NCI-H2196 (cell line): ENCODE data around the gene LSM6.

ENCODE experiments used
- DNase-seq: peaks from one replicate; lab custom pipeline; 2025; ENCODE audit not compliant: unreplicated experiment; lab: John Stamatoyannopoulos, UW

LSM6 gene

GRCh38 chr4:146186041-146186440 lies 10.5 kb downstream of the LSM6 start:
- DNase-seq, result no peak

DNA sequence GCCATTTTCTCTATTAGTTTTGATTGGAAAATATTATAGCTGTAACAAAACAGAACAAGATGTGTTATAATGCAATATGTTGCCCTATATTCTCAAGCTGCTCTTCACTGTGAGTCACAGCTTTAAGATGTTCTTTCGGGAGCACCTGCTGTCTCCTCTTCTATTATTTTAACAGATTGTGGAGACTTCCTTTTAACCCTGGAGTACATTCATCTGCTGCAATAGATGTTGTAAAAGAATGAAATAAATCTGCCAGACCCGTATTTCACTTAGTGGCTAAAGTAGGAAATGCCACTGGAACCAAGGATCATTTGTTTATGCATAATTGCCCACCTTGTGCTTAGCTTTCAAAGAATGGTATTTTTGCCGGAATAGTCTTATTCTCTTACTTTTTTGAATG lies 11.1 kb downstream of the LSM6 start:
- DNase-seq, result no peak

DNA sequence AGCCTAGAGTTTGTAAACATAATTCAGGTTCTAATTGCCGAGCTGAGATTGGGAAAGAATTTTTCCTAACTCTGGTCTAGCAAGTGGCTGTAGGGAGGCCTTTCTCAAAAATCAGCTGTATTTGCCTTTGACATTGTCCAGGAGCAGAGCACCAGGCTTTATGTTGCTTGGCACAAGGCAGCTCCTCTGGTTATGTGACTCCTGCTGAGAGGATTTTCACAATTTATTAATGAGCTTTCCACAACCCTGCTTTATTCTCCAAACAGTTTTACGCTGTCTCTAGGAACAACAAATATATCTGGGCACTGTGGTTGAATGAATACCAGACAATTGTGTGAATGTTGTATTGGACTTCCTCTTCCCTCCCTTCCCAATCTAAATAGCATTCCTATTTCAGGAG lies 14.9 kb downstream of the LSM6 start:
- no peak for DNase-seq

DNA sequence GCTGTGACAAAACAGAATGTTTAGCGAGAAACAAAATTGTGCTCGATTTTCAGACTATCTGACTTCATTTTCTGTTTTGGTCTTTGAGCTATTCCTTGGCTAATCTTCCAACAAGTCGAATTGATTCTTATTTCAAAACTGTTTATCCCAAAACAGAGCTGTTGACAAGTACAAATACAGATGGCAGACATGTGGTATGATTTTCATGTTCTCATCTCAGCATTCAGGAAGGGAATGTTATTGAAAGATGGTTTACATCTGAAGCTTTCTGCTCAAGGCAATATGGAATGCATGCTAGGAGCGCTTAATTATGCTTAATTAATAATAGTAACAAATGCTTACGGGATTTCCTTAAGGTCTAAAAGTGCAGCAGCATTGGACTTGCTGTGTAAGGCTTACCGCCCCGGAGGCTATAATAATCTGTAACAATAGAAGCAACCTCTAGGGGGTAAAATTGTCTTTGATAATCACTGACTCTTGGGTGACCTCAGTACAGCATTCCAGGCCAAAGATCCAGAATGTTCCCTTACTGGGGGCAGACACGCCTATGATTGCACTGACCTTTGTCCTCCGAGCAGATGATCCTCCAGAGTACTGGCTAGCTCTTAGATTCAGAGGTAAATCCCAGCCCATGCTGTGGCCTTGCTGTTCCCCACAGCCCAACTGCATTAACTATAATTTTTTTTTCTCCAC lies 16.4 kb downstream of the LSM6 start:
- no peak for DNase-seq

DNA sequence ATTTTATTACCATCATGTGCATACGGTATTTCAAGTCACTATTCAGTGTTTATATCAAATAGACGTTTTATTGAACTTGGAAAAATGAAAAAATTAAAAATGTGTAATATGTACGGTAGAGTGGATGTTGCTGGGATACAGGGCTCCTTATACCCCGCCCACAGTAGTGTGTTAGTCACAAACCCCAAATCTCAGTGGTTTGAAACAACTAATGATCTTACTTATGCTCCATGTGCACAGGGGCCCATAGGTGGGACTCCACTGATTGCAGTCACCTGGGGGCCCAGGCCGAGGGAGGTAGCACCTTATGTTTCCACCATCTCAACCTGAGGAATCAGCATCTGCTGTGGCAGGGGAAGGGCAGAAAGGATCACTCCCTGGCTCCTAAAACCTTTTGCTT lies 18.1 kb downstream of the LSM6 start:
- DNase-seq, result no peak

DNA sequence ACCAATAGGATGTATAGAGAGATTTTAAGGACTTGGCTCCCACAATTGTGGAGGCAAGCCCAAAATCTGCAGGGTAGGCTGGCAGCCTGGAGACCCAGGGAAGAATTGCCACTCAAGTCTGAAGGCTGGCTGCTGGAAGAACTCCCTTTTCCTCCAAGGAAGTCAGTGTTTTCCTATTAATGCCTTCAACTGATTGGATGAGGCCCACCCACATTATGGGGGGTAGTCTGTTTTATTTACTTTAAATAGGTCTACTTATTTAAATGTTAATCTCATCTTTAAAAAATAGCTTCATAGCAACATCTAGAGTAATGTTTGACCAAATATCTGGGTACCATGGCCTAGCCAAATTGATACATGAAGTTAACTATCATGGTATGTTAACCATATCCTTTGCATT lies 18.7 kb downstream of the LSM6 start:
- no peak for DNase-seq

- no peak for DNase-seq
Measured at GRCh38 chr4:146202665-146203064, 27.1 kb downstream of the LSM6 start.

GRCh38 chr4:146207410-146207809 lies 31.9 kb downstream of the LSM6 start:
- no peak for DNase-seq

DNA sequence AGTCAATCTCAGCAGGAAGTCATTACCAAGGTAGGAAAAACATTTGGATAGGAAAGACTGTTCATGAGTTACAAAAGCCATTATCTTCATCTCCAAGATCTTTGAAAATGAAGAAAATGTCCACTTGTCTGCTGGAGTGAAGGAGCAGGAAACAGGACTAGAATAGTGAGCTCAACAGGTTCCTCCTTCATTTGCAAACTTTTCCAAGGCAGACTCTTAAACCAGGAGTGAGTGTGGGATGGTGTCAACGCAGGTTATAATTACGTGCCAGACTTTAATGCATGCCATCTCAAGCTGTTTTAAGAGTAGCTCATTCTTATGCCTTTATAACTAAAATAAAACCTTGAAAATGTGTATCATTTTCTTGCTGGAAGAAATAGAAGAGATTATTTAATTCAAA lies 35.4 kb downstream of the LSM6 start:
- DNase-seq, result no peak

DNA sequence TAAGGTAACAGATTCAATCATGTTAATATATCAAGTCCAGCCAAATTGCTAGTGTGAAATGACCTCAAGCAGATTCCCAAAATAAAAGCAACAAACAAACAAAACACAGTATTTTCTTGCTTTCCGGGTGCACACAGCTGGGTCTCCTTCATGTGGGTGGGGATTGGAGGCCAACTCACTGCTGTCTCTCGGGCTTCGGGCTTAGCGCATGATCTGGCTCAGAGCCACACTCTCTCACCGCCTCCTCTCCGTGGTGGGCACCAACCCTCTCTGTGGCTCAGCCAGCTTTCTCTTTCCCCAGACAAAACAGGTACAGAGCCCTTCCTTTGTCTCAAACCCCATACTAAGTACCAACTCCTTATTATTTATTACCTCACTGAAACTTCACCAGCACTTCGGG lies 35.9 kb downstream of the LSM6 start:
- no peak for DNase-seq

DNA sequence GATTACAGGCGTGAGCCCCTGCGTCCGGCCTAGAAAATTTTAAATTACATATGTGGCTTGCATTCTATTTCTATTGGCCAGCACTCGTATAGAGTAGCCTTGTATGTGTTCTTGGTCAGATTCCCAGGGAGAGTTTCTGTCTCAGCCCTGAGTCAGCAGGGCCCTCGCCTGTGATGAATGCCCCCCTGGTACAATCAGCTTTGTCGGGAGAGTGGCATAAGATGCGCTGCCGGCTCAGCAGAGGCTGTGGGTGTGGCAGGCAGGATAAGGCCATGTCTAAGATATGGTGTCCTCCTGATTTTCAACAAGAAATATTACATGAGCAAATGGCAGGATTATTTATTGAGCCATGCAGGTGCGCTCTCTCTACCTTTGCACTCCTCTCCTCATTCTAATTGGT lies 37.3 kb downstream of the LSM6 start:
- no peak for DNase-seq

- DNase-seq, result no peak
Measured at GRCh38 chr4:146214238-146214637, 38.7 kb downstream of the LSM6 start, which contains the start of gene REELD1. TSS of gene REELD1 (plus strand) at chr4:146214538. CDS start at chr4:146216953, 2,415 bp downstream.

- DNase-seq, result no peak
Measured at GRCh38 chr4:146222313-146222712, 46.8 kb downstream of the LSM6 start.

DNA sequence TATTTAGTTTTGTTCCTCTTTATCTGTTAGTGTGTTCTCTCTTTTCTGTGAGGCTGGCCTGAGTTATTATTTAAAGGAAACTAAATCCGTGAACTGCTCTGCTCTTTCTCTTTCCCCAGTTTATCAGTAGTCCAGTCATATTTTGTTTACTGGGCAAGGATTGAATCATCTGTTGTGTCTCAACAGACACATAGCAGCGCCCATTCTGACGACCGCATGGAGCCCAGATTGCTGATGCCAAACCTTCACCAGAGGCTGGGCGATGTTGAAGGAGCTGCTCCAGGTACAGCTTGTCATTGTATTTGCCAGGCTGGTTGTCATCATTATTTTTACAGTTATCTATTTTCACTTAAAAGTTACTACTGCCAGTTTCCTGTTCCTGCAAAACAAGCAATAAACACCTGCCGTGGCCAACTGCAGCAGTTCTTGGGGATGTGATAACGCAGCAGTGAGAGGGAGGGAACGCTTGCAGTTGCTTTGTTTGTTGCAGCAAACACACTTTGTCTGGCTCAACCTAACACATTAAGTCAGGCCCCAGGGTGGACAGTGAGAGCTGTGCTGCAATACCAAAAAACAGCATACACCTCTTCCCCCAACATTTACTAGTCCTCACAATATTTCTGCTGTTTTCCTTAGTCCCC lies 48.9 kb downstream of the LSM6 start:
- no peak for DNase-seq

GRCh38 chr4:146229406-146229805 lies 53.9 kb downstream of the LSM6 start:
- DNase-seq, result no peak

DNA sequence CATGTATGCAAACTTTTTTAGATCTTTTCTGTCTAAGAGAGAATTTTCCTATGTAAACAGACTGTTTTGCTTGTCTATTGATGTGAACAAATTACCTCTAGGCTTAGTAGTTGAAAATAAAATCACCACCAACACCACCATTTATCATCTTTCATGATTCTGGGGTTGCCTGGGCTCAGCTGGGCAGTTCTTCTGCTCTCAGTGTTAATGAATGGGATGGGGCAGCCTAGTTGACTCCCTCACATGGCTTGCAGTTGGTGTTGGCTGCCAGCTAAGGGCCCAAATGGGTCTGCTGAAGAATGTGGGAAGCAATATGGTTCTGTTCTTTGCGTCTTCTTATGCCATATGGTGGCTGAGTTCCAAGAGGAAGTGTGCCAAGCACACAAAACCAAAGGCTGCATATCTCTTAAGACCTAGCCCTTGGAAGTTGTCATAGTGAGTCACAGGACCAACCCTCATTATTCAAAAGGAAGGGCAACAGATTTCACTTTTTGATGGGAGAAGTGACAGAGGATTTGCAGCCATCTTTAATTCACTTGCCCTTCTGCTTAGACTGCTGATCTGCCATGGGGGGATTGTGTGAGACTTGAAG lies 56.7 kb downstream of the LSM6 start:
- DNase-seq, result no peak

DNA sequence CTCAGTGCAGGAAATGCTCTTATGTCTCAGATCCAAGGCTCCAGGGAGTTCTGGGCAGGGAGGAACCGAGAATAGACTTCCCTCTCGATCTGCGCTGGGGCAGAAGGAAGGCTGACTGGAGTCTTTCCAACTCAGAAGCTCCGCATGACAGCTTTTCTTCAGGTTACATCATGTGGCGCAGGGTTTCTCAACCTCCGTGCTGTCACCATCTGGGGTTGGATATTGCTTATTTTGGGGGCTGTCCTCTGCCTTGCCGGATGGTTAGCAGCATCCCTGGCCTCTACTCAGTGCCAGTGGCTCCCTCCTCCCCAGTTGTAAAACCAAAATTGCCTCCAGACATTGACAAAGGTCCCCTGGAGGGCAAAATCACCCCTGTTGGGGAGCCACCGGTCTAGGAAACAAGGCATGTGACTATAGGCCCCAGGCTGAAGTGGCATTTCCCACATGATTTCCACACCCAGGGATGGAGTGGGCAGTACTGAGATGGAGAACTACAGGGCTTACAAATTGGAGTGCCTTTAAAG lies 60.2 kb downstream of the LSM6 start:
- DNase-seq, result no peak

DNA sequence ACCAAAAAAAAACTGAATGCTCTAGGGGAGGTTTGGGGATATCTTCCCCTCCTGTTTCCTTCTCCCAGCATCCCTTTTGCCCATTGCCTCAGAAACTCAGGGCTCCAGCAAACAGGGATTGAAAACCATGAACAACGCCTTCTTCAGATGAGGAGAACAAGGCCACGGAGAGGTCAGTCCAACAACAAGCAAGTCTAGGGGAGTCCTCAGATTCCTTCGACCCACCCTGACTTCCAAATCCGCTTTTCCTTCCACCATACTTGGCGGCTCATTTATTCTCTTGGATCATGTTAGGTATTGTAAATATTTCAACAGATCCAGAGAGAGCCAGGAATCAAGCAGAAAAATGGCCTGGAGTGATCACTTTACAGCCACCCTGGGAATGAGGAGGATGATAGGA lies 60.7 kb downstream of the LSM6 start:
- no peak for DNase-seq

GRCh38 chr4:146237092-146237491 lies 61.6 kb downstream of the LSM6 start:
- DNase-seq, result no peak

DNA sequence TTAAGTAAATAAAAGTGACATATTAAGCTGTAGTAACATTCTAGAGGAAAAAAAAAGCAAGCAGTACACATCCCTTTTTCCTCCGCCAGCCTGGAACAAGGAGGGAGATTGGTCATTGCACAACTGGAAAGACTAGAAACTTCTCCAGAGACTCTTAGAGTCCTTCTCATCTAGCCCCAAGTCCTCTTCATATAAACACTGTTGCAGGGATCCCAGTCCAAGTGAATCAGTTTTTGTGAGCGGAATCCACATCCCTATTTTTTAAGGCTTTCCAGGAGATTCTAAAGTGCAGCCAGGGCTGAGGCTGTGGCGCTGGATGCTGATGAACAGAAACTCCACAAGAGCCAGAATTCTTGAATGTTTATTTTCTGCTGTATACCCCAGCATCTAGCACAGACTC lies 62.6 kb downstream of the LSM6 start:
- DNase-seq, result no peak
